22Rv1 (cell line): ENCODE data around the gene ADAMTS2.
"Not testable (repeated sequence)": the region's sequence is repeated elsewhere in the genome, so short reads cannot be mapped to it uniquely, and the experiment has no call there.

Source experiments
- H3K27ac ChIP-seq: fragments of 450-650 bp; 2 replicates; pipeline ENCODE4 v1.5.1; 2017
- ZFX ChIP-seq: fragments of 450-650 bp; IDR thresholded peaks from 2 replicates; pipeline ENCODE4 v1.6.1; 2017; ENCODE audit warnings: antibody characterized with exemption, borderline replicate concordance
- TF ChIP-seq, protein P1 (sequence below): fragments of 450-650 bp; IDR thresholded peaks from 2 replicates; pipeline ENCODE4 v1.5.1; 2017; ENCODE audit warnings: mild to moderate bottlenecking

Gene ADAMTS2

DNA sequence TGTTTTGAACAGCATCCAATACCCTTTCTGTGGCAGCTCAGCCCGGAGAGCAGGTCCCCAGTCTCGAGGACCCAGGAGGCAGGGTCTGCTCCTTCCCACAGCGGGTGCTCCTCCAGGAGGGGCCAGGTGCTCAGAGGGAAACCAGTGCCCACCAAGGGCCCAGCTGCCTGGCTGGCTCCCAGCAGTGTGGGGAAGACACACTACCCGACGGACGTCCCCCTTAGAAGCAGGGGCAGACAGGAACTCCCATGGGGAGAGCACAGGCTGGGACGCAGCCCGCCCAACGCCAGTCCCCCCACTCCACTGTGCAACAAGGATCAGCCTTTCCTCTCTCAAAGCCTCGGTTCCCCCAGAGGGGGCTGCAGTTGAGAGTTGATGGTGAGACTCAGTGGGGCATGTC, 57.6 kb downstream of the ADAMTS2 start:
- H3K27ac ChIP-seq: no peak overlapping the region
- TF ChIP-seq ZFX: no peak
- TF ChIP-seq, protein P1, sequence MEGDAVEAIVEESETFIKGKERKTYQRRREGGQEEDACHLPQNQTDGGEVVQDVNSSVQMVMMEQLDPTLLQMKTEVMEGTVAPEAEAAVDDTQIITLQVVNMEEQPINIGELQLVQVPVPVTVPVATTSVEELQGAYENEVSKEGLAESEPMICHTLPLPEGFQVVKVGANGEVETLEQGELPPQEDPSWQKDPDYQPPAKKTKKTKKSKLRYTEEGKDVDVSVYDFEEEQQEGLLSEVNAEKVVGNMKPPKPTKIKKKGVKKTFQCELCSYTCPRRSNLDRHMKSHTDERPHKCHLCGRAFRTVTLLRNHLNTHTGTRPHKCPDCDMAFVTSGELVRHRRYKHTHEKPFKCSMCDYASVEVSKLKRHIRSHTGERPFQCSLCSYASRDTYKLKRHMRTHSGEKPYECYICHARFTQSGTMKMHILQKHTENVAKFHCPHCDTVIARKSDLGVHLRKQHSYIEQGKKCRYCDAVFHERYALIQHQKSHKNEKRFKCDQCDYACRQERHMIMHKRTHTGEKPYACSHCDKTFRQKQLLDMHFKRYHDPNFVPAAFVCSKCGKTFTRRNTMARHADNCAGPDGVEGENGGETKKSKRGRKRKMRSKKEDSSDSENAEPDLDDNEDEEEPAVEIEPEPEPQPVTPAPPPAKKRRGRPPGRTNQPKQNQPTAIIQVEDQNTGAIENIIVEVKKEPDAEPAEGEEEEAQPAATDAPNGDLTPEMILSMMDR: no peak

DNA sequence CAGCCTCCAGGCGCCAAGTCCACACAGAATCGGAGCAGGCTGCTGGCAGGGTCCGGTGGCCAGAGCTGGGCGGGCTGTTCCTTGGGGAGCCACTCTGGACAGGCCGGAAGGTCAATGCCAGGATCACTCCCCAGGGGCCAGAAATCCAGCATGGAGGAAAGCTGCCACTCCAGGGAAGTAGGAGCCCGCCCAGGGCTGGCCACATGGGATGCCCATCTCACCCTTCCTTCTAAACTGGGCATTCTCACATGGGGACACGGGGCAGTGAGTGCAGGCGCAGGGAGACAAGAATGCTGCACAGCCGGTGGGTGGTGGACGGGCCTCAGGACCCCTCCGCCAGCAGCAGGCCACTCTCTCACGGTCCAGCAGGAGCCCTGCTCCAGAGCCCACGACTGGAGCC, 58.2 kb downstream of the ADAMTS2 start:
- TF ChIP-seq, protein P1: no peak
- TF ChIP-seq ZFX: no peak
- no peak overlapping the region for H3K27ac ChIP-seq

DNA sequence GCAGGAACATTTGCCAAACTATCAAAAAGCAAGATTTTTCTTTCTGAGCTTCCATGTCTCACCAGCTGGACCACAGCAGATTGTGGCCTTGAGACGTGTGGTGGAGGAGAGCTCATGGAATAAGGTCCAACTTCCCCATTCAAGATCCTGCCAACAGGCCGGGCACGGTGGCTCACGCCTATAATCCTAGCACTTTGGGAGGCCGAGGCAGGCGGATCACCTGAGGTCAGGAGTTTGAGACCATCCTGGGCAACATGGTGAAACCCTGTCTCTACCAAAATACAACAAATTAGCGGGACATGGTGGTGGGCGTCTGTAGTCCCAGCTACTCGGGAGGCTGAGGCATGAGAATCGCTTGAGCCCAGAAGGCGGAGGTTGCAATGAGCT, 59.5 kb downstream of the ADAMTS2 start:
- H3K27ac ChIP-seq: not testable (repeated sequence)

DNA sequence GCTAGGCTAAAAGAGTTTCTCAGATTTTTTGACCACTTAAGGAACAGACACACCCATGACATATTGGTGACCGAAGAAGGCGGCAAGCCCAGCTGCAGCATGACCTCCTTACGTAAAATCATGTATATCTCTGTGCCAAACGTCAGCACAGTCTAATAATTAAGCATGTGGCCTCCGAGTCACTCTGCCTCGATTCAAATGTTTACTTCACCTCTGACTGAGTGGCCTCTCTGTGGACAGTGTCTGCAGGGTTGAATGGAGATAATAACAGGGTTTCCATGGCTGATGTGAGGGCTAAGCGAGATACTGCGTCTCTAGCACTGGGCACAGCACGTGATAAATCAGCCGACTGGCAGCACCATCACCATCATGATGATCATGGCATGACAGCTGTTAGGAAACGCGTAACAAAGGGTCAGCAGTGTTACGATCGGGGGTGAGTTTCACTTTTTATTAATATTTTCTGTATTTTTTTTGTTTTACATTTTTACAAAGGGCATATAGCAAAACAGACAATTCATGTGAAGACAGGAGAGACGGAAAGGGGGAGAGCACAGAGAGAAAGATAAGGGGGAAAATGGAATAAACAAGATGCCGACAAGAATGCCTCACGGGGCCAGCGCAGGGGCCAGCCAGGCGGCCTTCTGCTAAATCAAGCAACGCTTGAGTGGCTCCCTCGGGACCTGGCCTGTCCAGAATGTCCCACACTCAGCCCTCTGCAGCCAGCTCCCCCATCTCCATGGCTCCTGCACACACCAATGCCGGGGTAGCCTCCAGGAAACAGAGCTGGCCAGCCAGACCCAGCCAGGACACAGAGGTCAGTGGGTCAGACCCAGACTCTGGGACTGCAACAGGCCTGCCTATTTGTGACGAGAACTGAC, 60.3 kb downstream of the ADAMTS2 start:
- TF ChIP-seq ZFX: no peak
- TF ChIP-seq, protein P1: no peak
- H3K27ac ChIP-seq: no peak overlapping the region

DNA sequence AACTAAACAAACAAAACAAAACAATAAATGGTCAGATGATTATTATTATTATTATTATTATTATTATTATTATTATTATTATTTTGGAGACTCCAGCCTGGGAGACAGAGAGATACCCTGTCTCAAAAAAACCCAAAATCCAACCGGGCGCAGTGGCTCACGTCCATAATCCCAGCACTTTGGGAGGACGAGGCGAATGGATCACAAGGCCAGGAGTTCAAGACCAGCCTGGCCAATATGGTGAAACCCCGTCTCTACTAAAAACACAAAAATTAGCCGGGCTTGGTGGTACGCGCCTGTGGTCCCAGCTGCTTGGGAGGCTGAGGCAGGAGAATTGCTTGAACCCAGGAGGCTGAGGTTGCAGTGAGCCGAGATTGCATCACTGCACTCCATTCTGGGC, 61.4 kb downstream of the ADAMTS2 start:
- not testable (repeated sequence) for H3K27ac ChIP-seq

DNA sequence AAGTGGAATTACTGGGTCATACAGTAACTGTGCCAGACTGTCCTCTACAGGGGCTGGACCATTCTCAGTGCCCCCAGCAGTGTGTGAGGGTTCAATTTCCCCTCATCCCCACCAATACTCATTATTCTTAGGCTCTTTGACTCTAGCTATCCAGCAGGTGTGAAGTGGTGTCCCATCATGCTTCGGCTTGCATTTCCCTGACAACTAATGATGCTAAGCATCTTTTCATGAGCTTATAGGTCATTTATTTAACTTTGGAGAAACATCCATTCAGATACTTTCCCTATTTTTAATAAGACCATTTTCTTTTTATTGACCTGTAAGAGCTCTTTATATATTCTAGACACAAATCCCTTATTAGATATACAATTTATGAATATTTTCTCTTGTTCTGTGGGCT, 63.6 kb downstream of the ADAMTS2 start:
- TF ChIP-seq, protein P1: no peak
- no peak for TF ChIP-seq ZFX

DNA sequence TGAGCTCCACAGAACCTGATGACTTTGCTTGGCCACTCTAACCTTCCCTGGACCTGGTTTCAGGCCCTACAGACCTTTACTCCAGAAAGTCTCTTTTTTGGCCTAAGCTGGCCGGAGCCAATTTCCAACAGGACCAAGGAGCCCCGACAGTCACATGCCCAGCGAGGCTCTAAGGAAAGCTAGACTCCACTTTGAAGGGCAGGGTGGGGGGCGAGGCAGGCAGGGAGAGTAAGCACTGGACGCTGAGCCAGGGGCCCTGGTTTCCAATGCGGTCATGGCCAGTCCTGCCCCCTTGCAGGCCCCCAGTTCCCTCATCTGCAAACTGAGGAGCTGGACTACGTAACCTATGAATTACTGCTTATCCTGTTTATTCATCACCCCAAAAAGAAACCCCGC, 65.2 kb downstream of the ADAMTS2 start:
- TF ChIP-seq, protein P1: no peak
- no peak for TF ChIP-seq ZFX
- H3K27ac ChIP-seq: no peak overlapping the region

More for the DNA sequence above, 63.6 kb downstream of the ADAMTS2 start:
- no peak overlapping the region for H3K27ac ChIP-seq

DNA sequence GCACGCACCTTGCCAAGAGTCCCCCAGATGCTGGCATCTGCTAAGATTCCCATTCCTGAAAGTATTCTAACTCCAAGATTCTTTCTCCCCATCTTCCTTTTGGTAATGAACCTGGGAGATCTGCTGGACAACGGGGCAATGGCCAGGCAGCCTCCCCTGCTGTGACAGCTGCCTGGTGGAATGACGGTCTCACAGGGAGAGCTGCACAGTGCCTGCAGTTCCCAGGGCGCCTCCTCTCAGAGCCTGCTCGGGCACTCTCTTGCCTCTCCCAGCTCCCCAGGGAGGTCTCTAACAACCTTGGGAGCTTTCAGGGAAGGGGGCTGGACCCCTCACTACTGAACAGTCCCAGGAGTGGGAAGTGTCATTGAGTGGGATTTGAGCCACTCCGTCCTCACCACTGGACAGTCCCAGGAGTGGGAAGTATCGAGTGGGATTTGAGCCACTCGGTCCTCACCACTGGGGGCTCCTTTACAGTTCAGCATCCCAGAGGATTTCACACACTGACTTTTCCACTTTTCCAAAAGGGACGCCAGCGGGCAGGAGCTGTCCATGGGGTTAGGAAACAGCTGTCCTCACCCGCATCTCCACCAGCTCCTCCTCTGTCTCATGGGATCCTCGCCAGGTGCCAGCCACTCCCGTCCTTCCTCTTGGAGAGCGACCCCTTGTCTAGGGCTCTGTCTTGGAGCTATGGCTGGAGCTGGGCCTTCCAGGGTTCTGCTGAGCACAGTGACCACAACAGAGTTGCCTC, 65.7 kb downstream of the ADAMTS2 start:
- H3K27ac ChIP-seq: no peak overlapping the region
- no peak for TF ChIP-seq ZFX
- TF ChIP-seq, protein P1: no peak
